ENCODE measurements around the gene HINFP.
"Not testable (repeated sequence)": the region's sequence is repeated elsewhere in the genome, so short reads cannot be mapped to it uniquely, and the experiment has no call there.

HINFP gene

GRCh38 chr11:119100246-119100970 lies 21.0 kb upstream of the HINFP start:
- DNase-seq (ENCODE audit: low read depth) = no peak

- DNase-seq (ENCODE audit: low read depth) = no peak
Observed at GRCh38 chr11:119100994-119101758, 20.2 kb upstream of the HINFP start.

- DNase-seq (ENCODE audit: low read depth) = peak; percentile 75
Observed at GRCh38 chr11:119101759-119102423, 19.5 kb upstream of the HINFP start, which contains the start of gene DPAGT1. TSS of gene DPAGT1 (minus strand) at chr11:119101853. CDS start at chr11:119101655, 198 bp downstream.

GRCh38 chr11:119103161-119103664 lies 18.2 kb upstream of the HINFP start:
- not testable (repeated sequence) for DNase-seq (ENCODE audit: low read depth)

DNA sequence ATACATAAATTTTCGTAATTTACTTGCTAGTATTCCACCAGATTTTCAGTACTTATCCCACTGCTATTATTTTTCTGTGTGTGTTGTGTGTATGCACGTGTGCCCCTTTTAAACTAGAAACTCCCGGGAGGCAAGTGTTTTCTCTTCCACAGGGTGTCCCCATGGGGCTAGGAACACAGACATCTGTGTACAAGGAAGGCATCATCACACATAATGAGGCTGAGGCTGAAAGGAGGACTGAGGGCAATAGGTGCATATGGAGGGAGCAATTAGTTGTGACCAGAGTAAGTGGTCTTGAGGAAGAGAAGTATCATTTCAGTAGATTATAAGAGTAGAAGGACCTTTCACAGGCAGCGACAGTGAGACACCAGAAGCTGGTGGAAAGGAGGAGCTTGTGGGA lies 17.6 kb upstream of the HINFP start:
- no peak for DNase-seq (ENCODE audit: low read depth)

GRCh38 chr11:119106564-119107537 lies 14.5 kb upstream of the HINFP start, which contains the start of gene C2CD2L:
TSS of gene C2CD2L (plus strand) at chr11:119107344. CDS start at chr11:119107742, 398 bp downstream.
- DNase-seq (ENCODE audit: low read depth) = peak; percentile 84

DNA sequence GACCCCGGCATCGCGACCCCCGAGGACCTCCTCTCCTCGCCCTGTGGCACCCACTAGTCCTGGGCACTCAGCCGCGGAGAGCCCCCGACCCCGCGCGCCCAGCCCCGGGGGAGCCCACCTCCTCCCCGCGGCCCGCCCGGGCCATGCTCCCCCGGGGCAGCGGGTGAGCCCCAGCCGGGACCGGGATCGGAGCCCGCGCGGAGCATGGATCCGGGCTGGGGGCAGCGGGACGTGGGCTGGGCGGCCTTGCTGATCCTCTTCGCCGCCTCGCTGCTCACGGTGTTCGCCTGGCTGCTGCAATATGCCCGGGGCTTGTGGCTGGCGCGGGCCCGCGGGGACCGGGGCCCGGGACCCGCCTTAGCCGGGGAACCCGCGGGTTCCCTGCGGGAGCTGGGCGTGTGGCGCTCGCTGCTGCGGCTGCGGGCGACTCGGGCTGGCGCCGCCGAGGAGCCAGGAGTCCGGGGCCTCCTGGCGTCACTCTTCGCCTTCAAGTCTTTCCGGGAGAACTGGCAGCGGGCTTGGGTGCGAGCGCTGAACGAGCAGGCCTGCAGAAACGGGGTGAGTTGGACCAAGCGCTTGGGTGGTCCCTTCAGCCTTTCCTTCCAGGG lies 13.7 kb upstream of the HINFP start:
- DNase-seq (ENCODE audit: low read depth) = no peak

DNA sequence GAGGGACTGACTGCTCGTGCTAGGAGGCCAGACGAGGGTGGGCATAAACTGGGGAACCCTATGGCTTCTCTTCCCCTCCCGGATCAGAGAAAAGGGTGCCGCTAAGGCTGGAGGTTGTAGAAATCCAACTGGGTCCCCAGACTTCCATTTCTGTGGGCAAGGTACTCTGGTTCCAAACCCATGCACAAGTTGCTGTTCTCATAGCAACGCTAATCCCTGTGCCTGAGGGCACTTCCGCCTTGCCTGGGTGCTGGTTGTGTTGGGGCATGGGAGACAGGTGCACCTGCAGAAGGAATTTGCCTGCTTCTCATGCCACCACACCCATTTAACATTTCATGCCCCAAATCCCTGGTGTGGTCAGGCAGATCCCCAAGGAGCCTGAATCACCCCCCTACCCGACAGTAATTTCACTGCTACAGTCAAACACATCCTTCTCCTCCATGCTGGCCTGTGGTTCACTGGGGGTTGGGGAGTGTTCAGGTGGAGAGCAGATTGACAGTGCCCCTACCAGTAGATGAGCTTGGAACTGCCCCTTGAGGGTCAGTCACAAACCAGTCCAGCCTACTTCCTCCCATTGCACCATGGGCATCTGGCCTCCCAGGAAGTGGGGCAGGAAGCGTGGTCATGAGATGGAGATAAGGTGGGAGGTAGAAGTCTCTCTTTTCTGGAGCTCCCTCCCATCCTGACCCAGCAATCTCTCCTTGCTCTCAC lies 13.1 kb upstream of the HINFP start:
- no peak for DNase-seq (ENCODE audit: low read depth)

DNA sequence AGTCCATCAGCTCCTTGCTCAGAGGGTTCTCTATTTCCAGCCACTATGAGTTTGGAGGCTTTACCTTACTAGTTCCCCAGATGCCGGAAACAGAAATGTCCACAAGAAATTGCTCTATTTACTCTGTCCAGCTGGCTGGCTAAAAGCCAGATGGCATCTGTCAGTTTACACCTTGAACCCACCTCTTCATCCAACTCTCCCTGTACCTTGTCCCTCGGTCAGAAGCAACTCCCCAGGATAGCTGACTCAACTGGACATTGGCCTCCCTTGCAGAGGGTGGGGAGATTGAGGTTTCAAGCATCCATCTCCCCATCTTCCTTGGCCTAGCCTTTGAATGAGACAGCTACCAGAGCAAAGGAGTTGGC lies 12.5 kb upstream of the HINFP start:
- no peak for DNase-seq (ENCODE audit: low read depth)

GRCh38 chr11:119109843-119110242 lies 11.5 kb upstream of the HINFP start:
- no peak for DNase-seq (ENCODE audit: low read depth)

GRCh38 chr11:119110439-119110838 lies 10.9 kb upstream of the HINFP start:
- no peak for DNase-seq (ENCODE audit: low read depth)

GRCh38 chr11:119111361-119111925 lies 9.9 kb upstream of the HINFP start:
- DNase-seq (ENCODE audit: low read depth) = no peak

DNA sequence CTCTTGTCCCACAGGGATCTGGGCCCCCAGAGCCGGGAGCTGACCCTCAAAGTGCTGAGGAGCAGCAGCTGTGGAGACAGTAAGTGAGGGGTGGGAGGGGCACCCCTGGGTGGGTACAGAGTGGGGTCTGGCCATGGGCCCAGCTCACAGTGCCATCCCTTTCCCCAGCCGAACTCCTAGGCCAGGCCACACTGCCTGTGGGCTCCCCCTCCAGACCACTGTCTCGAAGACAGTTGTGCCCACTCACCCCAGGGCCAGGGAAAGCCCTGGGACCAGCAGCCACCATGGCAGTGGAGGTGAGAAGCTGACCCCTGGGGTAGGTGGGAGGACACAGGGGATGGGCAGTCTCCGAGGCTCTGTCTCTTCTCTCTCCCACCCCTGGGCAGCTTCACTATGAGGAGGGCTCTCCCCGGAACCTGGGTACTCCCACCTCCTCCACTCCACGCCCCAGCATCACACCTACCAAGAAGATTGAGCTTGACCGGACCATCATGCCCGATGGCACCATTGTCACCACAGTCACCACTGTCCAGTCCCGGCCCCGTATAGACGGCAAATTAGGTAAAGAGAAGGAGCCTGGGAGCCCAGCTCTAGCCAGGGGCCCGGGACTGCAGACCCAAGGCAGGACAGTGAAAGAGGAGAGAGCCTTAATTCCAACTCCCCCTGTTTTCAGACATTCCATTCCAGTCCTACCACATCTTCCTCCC lies 8.9 kb upstream of the HINFP start:
- DNase-seq (ENCODE audit: low read depth) = no peak

DNA sequence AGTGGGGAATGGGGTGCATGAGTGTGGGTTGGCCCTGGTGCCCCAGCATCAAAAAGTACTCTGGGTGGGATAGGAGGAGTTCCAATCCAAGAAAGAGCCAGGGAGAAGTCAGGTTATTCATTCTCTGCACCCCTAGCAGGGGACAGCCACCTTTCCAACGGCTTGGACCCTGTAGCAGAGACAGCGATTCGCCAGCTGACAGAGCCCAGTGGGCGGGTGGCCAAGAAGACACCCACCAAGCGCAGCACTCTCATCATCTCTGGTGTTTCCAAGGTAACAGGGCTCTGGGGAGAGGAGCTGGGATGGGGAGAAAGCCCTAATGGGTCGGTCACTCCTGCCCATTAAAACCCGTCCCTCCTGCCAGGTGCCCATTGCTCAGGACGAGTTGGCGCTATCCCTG lies 7.7 kb upstream of the HINFP start:
- DNase-seq (ENCODE audit: low read depth) = no peak

- no peak for DNase-seq (ENCODE audit: low read depth)
Observed at GRCh38 chr11:119114351-119114750, 7.0 kb upstream of the HINFP start.

DNA sequence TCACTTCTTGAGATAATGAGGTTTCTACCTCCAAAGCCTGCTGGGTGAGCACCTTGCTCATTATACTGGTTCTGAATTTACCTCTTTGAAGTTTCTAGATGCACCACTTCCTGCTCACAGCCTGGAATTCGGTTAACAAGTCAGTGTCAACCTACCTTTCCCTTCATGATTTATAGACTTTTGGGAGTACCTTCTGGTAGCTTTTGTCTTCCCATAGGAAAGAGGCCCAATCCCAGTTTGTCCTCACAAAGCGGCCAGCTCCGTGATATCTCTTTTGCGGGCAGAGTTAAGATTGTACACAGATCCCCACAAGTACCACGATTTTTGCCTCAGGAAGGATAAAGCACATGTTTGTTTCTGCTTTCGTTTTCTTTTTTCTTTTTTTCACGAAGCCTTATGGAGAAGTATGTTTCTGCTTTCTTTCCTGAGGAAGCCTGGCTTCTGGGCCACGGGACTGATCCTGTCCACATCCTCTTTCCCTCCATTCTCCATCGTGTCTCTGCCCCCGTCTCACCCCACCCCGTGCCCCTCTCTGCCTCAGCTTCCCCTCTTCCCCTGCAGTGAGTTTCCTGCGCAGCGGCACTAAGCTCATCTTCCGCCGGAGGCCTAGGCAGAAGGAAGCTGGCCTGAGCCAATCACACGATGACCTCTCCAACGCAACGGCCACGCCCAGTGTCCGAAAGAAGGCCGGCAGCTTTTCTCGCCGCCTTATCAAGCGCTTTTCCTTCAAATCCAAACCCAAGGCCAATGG lies 5.7 kb upstream of the HINFP start:
- no peak for DNase-seq (ENCODE audit: low read depth)

- no peak for DNase-seq (ENCODE audit: low read depth)
Observed at GRCh38 chr11:119116235-119116594, 5.2 kb upstream of the HINFP start.

DNA sequence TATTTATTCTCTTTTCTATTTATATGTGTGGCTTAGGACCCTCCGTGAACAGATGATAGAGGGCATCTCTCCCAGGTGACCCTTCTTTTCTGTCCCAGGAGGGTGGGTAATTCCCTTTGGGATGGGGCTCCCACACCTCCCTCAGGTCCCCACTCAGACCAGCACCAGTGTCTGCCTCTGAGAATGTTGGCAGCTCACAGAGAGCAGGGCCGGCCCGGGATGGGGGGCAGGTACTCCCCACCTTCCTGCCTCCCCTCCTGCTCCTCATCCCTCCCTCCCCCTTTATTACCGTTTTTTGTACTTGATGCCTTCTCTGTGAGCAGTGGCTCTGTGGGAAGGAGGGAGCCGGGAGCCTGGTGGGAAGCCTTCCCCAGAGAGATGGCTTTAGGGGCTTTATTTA lies 4.8 kb upstream of the HINFP start:
- no peak for DNase-seq (ENCODE audit: low read depth)

Measured in stimulated activated CD8-positive, alpha-beta memory T cell treated with anti-CD3 and anti-CD28 coated beads, Interleukin-4, amount 100 ng/mL, for 24 hours (primary cell).